ENCODE measurements around the gene RHEBL1. TPM values are rescaled to one million over a fixed set of nuclear protein-coding genes. Genes with fewer than 3 reads are reported as not detected.
A peak's percentile ranks its signal among the peaks of the same experiment; 100 is the strongest.

The RHEBL1 gene
- total and polyA plus RNA-seq, 11 donors, result 0.19 to 2.0 (median 0.43) TPM; not detected in 5

- H3K36me3 ChIP-seq, result peaks cover 0 to 78% (median 75%) of the 10 kb centered on the region in 9 donors
These were observed 17.1 kb downstream of the RHEBL1 start for GRCh38 chr12:49052451-49053208.

GRCh38 chr12:49051777-49052438 is 17.9 kb downstream of the RHEBL1 start:
- intact Hi-C loops (cut with DNase I), result no loop called here
- no peak for DNase-seq
- TF ChIP-seq POLR2A (IDR thresholded peaks at IDR 0.05), result no peak
- TF ChIP-seq CTCF (IDR thresholded peaks at IDR 0.05), result no peak

More at GRCh38 chr12:49052451-49053208, 17.1 kb downstream of the RHEBL1 start:
- H3K27ac ChIP-seq, result no peak overlapping the region
- 83 to 89% (median 84%) methylated on average over 14 to 16 of the region's 16 CpGs for WGBS, 4 donors
- no peaks in the 10 kb centered on the region for H3K27me3 ChIP-seq
- H3K4me3 ChIP-seq, result no peak overlapping the region
- intact Hi-C loops (cut with DNase I), result no loop called here
- DNase-seq (no peak), ATAC-seq (no peak)
- TF ChIP-seq POLR2A (IDR thresholded peaks at IDR 0.05) (no peak), CTCF (IDR thresholded peaks at IDR 0.05) (no peak)
- H3K4me1 ChIP-seq, result peaks cover 14 to 33% (median 28%) of the 10 kb centered on the region in 12 donors
- H3K9me3 ChIP-seq, result no peaks in the 10 kb centered on the region

DNA sequence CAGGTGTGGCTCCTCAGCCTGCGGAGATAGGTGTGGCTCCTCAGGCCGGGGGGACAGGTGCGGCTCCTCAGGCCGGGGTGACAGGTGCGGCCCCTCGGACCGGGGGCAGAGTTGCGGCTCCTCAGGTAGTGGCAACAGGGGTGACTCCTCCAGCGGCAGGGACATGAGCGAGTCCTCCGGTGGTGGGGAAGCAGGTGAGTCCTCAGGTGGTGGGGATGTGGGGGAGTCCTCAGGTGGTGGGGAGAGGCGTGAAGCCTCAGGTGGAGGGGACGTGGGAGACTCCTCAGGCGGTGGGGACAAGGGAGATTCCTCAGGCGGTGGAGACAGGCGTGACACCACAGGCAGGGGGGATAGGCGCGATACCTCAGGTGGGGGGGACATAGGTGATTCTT is 18.4 kb downstream of the RHEBL1 start:
- ATAC-seq, result no peak
- peaks cover 0 to 90% (median 88%) of the 10 kb centered on the region in 9 donors for H3K36me3 ChIP-seq
- peaks cover 1 to 20% (median 15%) of the 10 kb centered on the region in 12 donors for H3K4me1 ChIP-seq
- intact Hi-C loops (cut with DNase I), result no loop called here
- H3K27me3 ChIP-seq, result no peaks in the 10 kb centered on the region
- H3K9me3 ChIP-seq, result no peaks in the 10 kb centered on the region
- DNase-seq, result peak in 1 of 5 donors; percentile 27
- H3K27ac ChIP-seq, result no peak overlapping the region
- H3K4me3 ChIP-seq, result no peak overlapping the region
- WGBS, 4 donors, result 91 to 97% (median 95%) methylated on average over 17 to 18 of the region's 18 CpGs
- TF ChIP-seq POLR2A (IDR thresholded peaks at IDR 0.05), result no peak
- TF ChIP-seq CTCF (IDR thresholded peaks at IDR 0.05), result no peak

More at GRCh38 chr12:49051777-49052438, 17.9 kb downstream of the RHEBL1 start:
- Histone ChIP-seq H3K4me3 (no peak overlapping the region), H3K9me3 (no peaks in the 10 kb centered on the region), H3K4me1 (peaks cover 7 to 26% (median 21%) of the 10 kb centered on the region in 12 donors), H3K27me3 (no peaks in the 10 kb centered on the region), H3K36me3 (peaks cover 0 to 85% (median 82%) of the 10 kb centered on the region in 9 donors), H3K27ac (no peak overlapping the region)
- no peak for ATAC-seq
- 86 to 91% (median 89%) methylated on average over 20 of the region's 20 CpGs for WGBS, 4 donors

Measured in heart left ventricle (tissue), 16 donors.